Left lung (tissue), 14 donors: ENCODE measurements around the gene OR5C1. TPM values are rescaled to one million over a fixed set of nuclear protein-coding genes. Genes with fewer than 3 reads are reported as not detected.

Experiments used
- ATAC-seq: fragments of 200-7000 bp; cut with Tn5 transposase; one replicate; pipeline ENCODE4 v1.9.1; 2020; ENCODE audit warnings: moderate library complexity
- DNase-seq, 4 donors: peaks; one replicate each; pipeline ENCODE4 v3.0.0-alpha.2; 2013 to 2020
- H3K27ac ChIP-seq, 2 donors: fragments of 200-600 bp; sonication (generic) in 1 of 2; one replicate each; pipeline versions ENCODE4 v1.5.0 to v1.8.0; 2020 to 2021
- H3K27me3 ChIP-seq, 2 donors: fragments of 200-600 bp; sonication (generic) in 1 of 2; one replicate each; pipeline versions ENCODE4 v1.5.0 to v1.8.0; 2020 to 2021
- H3K36me3 ChIP-seq, 2 donors: fragments of 200-600 bp; sonication (generic) in 1 of 2; one replicate each; pipeline versions ENCODE4 v1.5.0 to v1.8.0; 2020 to 2021
- H3K4me1 ChIP-seq, 2 donors: fragments of 200-600 bp; one replicate each; pipeline ENCODE4 v1.8.0; 2021
- H3K4me3 ChIP-seq, 2 donors: fragments of 200-600 bp; sonication (generic) in 1 of 2; one replicate each; pipeline versions ENCODE4 v1.5.0 to v1.8.0; 2020 to 2021; ENCODE audit warnings: mild to moderate bottlenecking in 1 of 2
- H3K9me3 ChIP-seq, 2 donors: fragments of 200-600 bp; sonication (generic) in 1 of 2; one replicate each; pipeline versions ENCODE4 v1.5.0 to v1.8.0; 2020 to 2021
- intact Hi-C, 2 donors: fragments of 100-400 bp; cut with DNase I; formaldehyde crosslinking; loops; one replicate each; pipeline versions ENCODE4 v1.11.2 to v1.14.2; 2022
- long read RNA-seq, 12 donors: library from polyadenylated mRNA in 2 of 12; unstranded in 2 of 12; transcript quantifications; one replicate each; pipeline ENCODE4 v2.0.0 and lab custom pipeline, GENCODE V29; 2019 to 2026
- polyA plus RNA-seq, 6 donors: library from polyadenylated mRNA; unstranded; fragments of 120-200 nt; gene quantifications; one replicate each; pipeline ENCODE4 v1.2.1, GENCODE V29; 2013; ENCODE audit not compliant: insufficient read length in 6 of 6
- total RNA-seq, 2 donors: library from RNA; stranded (reverse); fragmentation: NEBNext Ultra II Directional; extraction: Animal tissue kit (Norgen Biotek cat#: 25700); gene quantifications; one replicate each; pipeline ENCODE4 v1.2.1, GENCODE V29; 2021
- TF ChIP-seq, protein P1 (sequence below), 2 donors: fragments of 200-600 bp; sonication (generic) in 1 of 2; IDR thresholded peaks; one replicate each; pipeline versions ENCODE4 v1.5.0 to v1.8.0; 2021; ENCODE audit warnings: antibody characterized with exemption in 2 of 2
- donor health status: DM: no; HTN: yes; CAD: no.
- donor health status: DM: no; HTN: no; CAD: no.

Gene OR5C1
- total RNA-seq (not detected), polyA plus RNA-seq (not detected)
- long read RNA-seq, donor 1, partial matches to known transcripts = 0 of 1 reads
- long read RNA-seq, donor 1, other reads (novel, unspliced or antisense) = 0 of 1 reads
- long read RNA-seq, donor 2 = 0 reads
- long read RNA-seq, donor 3 = 0 reads
- long read RNA-seq, donor 4 = 0 reads
- long read RNA-seq, donor 5 = 0 reads
- long read RNA-seq, donor 6 = 0 reads
- long read RNA-seq, donor 7 = 0 reads
- long read RNA-seq, donor 8 = 0 reads
- long read RNA-seq, donor 9 = 0 reads
- long read RNA-seq, donor 10 = 0 reads
- long read RNA-seq, donor 11 = 0 reads
- long read RNA-seq, donor 12 = 0 reads

DNA sequence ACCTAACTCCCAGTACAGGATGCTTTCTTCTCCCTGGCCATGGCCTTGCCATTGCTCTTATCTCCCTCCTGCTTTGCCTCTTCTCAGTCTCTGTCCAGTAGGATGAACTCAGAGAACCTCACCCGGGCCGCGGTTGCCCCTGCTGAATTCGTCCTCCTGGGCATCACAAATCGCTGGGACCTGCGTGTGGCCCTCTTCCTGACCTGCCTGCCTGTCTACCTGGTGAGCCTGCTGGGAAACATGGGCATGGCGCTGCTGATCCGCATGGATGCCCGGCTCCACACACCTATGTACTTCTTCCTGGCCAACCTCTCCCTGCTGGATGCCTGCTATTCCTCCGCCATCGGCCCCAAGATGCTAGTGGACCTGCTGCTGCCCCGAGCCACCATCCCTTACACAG is at the start of gene OR5C1:
OR5C1 (plus strand) TSS at position 103 of the 400 bp plus-strand sequence; CDS start at position 103, 0 bp downstream.
- DNase-seq (no peak), ATAC-seq (no peak)
- Histone ChIP-seq H3K4me3 (no peak within 1 kb of the TSS), H3K9me3 (no peaks in the 10 kb centered on the region), H3K27me3 (no peaks in the 10 kb centered on the region), H3K27ac (no peak within 1 kb of the TSS), H3K4me1 (no peaks in the 10 kb centered on the region), H3K36me3 (no peaks in the 10 kb centered on the region)
- intact Hi-C loops = no loop called here
- TF ChIP-seq, protein P1, sequence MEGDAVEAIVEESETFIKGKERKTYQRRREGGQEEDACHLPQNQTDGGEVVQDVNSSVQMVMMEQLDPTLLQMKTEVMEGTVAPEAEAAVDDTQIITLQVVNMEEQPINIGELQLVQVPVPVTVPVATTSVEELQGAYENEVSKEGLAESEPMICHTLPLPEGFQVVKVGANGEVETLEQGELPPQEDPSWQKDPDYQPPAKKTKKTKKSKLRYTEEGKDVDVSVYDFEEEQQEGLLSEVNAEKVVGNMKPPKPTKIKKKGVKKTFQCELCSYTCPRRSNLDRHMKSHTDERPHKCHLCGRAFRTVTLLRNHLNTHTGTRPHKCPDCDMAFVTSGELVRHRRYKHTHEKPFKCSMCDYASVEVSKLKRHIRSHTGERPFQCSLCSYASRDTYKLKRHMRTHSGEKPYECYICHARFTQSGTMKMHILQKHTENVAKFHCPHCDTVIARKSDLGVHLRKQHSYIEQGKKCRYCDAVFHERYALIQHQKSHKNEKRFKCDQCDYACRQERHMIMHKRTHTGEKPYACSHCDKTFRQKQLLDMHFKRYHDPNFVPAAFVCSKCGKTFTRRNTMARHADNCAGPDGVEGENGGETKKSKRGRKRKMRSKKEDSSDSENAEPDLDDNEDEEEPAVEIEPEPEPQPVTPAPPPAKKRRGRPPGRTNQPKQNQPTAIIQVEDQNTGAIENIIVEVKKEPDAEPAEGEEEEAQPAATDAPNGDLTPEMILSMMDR (IDR thresholded peaks at IDR 0.05) = no peak

DNA sequence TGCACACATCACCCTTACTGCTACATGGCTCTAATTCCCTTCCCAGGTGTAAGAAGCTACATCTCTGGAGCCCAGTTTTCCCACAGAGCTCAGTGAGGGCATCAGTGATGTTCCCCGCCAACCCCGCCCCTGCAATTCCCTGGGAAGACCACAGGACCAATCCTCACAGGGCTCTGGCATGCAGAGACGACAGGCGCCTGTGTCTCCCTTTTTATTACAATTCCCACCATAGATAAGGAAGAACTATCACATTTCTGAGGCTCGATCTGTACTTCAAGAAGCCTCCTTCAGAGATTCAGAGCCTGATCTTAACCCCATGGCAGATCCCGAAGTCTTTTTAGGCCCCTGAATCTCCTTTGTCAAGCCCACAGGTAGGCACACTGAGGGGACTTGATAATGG is 46.7 kb upstream of the OR5C1 start, which contains the start of gene OR1L6:
OR1L6 (plus strand) TSS at position 301 of the 400 bp plus-strand sequence. CDS start 7,545 bp downstream, outside the sequence.
- DNase-seq (no peak), ATAC-seq (no peak)
- Histone ChIP-seq H3K9me3 (peaks cover 0 to 33% of the 10 kb centered on the region in 2 donors), H3K4me1 (no peaks in the 10 kb centered on the region), H3K27me3 (no peaks in the 10 kb centered on the region), H3K4me3 (no peak within 1 kb of the TSS), H3K27ac (no peak within 1 kb of the TSS), H3K36me3 (no peaks in the 10 kb centered on the region)
- intact Hi-C loops = no loop called here
- TF ChIP-seq, protein P1 (IDR thresholded peaks at IDR 0.05) = no peak

DNA sequence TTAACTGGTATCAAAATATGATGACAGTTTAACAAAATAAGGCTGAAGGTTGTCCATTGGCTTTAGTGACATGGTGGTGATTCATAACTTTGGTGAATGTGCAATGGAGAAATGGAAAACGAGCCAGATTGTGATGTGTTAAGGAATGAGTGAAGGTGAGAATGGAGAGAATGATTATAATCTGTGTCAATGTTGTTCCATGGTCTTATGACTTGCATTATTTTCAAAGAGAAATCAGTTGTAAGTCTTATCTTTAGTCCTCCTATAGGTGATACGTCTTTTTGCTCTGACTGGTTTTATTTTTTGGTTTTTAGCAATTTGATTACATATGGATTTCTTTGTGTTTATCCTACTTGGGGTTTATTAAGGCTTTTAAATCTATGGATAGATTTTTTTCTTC is 33.9 kb upstream of the OR5C1 start:
- Histone ChIP-seq H3K4me1 (no peaks in the 10 kb centered on the region), H3K27ac (no peak overlapping the region), H3K9me3 (peaks cover 0 to 28% of the 10 kb centered on the region in 2 donors), H3K27me3 (no peaks in the 10 kb centered on the region), H3K36me3 (no peaks in the 10 kb centered on the region), H3K4me3 (no peak overlapping the region)
- intact Hi-C loops = no loop called here
- DNase-seq (no peak), ATAC-seq (no peak)
- TF ChIP-seq, protein P1 (IDR thresholded peaks at IDR 0.05) = no peak

DNA sequence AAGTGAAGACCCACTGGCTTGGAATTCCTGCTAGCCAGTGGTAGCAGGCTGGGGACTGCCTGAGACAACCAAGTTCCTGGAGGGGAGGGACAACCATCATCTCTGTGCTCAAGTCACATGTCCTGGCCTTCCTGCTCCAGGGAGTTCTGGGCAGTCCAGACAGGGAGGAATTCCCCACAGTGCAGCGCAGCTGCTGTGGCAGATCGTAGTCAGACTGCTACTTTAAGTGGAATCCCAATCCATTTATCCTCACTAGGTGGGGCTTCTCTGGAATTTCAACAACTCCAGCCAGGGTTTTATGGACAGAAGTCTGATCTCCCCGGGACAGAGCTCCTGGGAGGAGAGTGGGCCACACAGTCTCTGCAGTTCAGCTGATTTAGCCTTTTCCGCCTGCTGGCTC is 20.9 kb upstream of the OR5C1 start:
- H3K36me3 ChIP-seq = no peaks in the 10 kb centered on the region
- no peak for ATAC-seq

DNA sequence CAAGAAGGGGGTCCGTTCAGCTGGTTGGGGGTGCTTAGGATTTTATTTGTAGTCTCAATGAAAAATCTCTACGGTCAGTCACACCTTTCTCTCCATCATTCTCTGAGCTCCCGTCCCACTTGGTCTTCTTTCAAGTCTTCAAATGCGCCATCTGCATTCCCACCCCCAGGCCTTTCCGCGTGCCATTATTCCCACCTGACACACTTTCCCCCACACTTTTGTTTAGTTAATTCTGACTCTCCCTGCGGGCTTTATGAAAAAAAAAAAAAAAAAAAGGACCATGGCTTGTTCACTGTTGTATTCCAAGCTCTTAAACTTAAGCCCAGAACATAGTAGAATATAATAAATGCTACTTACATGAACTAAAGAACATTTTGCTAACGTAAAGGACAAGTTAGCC is 11.7 kb upstream of the OR5C1 start:
- ATAC-seq (no peak), DNase-seq (no peak)
- no peaks in the 10 kb centered on the region for H3K27me3 ChIP-seq
- no peaks in the 10 kb centered on the region for H3K36me3 ChIP-seq
- H3K4me3 ChIP-seq = no peak overlapping the region
- intact Hi-C loops = no loop called here
- TF ChIP-seq, protein P1 (IDR thresholded peaks at IDR 0.05) = no peak
- no peak overlapping the region for H3K27ac ChIP-seq
- peaks cover 0 to 8% of the 10 kb centered on the region in 2 donors for H3K9me3 ChIP-seq
- H3K4me1 ChIP-seq = no peaks in the 10 kb centered on the region

More for the DNA sequence above, 20.9 kb upstream of the OR5C1 start:
- peaks cover 0 to 50% of the 10 kb centered on the region in 2 donors for H3K9me3 ChIP-seq
- H3K27ac ChIP-seq = no peak overlapping the region
- H3K4me1 ChIP-seq = no peaks in the 10 kb centered on the region
- DNase-seq = no peak
- H3K4me3 ChIP-seq = no peak overlapping the region
- intact Hi-C loops = no loop called here
- TF ChIP-seq, protein P1 (IDR thresholded peaks at IDR 0.05) = no peak
- no peaks in the 10 kb centered on the region for H3K27me3 ChIP-seq
